Activated CD4-positive, alpha-beta T cell treated with anti-CD3 and anti-CD28 coated beads for 48 hours (primary cell): Measurements from ENCODE around the gene DRAP1.
"Not testable (repeated sequence)": the region's sequence is repeated elsewhere in the genome, so short reads cannot be mapped to it uniquely, and the experiment has no call there.

Experiments
- DNase-seq: peaks from one replicate; pipeline ENCODE4 v3.0.0-alpha.2; 2020

DRAP1 gene

GRCh38 chr11:65934014-65934413 is 14.8 kb downstream of the DRAP1 start:
- no peak for DNase-seq

GRCh38 chr11:65937766-65938165 is 18.5 kb downstream of the DRAP1 start:
- no peak for DNase-seq

- DNase-seq, result no peak
Measured at GRCh38 chr11:65941720-65942310, 22.6 kb downstream of the DRAP1 start.

- no peak for DNase-seq
Measured at GRCh38 chr11:65942531-65942930, 23.3 kb downstream of the DRAP1 start.

GRCh38 chr11:65944191-65944590 is 25.0 kb downstream of the DRAP1 start:
- DNase-seq, result no peak

GRCh38 chr11:65944767-65945166 is 25.5 kb downstream of the DRAP1 start:
- DNase-seq, result no peak

GRCh38 chr11:65945430-65945911 is 26.2 kb downstream of the DRAP1 start, which contains the start of gene TSGA10IP:
TSS of gene TSGA10IP (plus strand) at chr11:65945480. CDS start at chr11:65945676, 196 bp downstream.
- DNase-seq, result no peak

GRCh38 chr11:65945941-65946558 is 26.8 kb downstream of the DRAP1 start:
- no peak for DNase-seq

- DNase-seq, result no peak
Measured at GRCh38 chr11:65946655-65947054, 27.4 kb downstream of the DRAP1 start.

- DNase-seq, result no peak
Measured at GRCh38 chr11:65947133-65947532, 27.9 kb downstream of the DRAP1 start.

GRCh38 chr11:65947603-65948125 is 28.4 kb downstream of the DRAP1 start:
- no peak for DNase-seq

- DNase-seq, result not testable (repeated sequence)
Measured at GRCh38 chr11:65950711-65951110, 31.5 kb downstream of the DRAP1 start.

- not testable (repeated sequence) for DNase-seq
Measured at GRCh38 chr11:65951641-65952040, 32.4 kb downstream of the DRAP1 start.

GRCh38 chr11:65952052-65952521 is 32.9 kb downstream of the DRAP1 start:
- DNase-seq, result no peak

GRCh38 chr11:65953471-65953870 is 34.2 kb downstream of the DRAP1 start:
- DNase-seq, result no peak

- DNase-seq, result no peak
Measured at GRCh38 chr11:65954771-65955170, 35.5 kb downstream of the DRAP1 start.

GRCh38 chr11:65958291-65958690 is 39.1 kb downstream of the DRAP1 start:
- DNase-seq, result no peak

- DNase-seq, result no peak
Measured at GRCh38 chr11:65958774-65959420, 39.7 kb downstream of the DRAP1 start.

GRCh38 chr11:65960824-65961266 is 41.6 kb downstream of the DRAP1 start:
- DNase-seq, result peak; percentile 13

GRCh38 chr11:65961267-65962140 is 42.3 kb downstream of the DRAP1 start, which contains the start of gene SART1:
TSS of gene SART1 (plus strand) at chr11:65961734. CDS start at chr11:65961781, 47 bp downstream.
- DNase-seq, result peak; percentile 97

- no peak for DNase-seq
Measured at GRCh38 chr11:65962141-65962564, 42.9 kb downstream of the DRAP1 start.

- DNase-seq, result no peak
Measured at GRCh38 chr11:65964906-65965305, 45.7 kb downstream of the DRAP1 start.
